Activated naive CD8-positive, alpha-beta T cell treated with anti-CD3 and anti-CD28 coated beads for 36 hours (primary cell): ENCODE measurements around the gene ERC1. TPM values are rescaled to one million over a fixed set of nuclear protein-coding genes. Genes with fewer than 3 reads are reported as not detected.
"Not testable (repeated sequence)": the region's sequence is repeated elsewhere in the genome, so short reads cannot be mapped to it uniquely, and the experiment has no call there.

ENCODE experiments used
- DNase-seq: peaks from one replicate; pipeline ENCODE4 v3.0.0; 2021
- H3K27ac Mint-ChIP-seq: one replicate; pipeline ENCODE4 v1.8.0; 2022; ENCODE audit warnings: mild to moderate bottlenecking, moderate library complexity, mixed read lengths
- H3K27me3 Mint-ChIP-seq: one replicate; pipeline ENCODE4 v1.8.0; 2022; ENCODE audit warnings: mild to moderate bottlenecking, mixed read lengths
- H3K36me3 Mint-ChIP-seq: one replicate; pipeline ENCODE4 v1.8.0; 2021; ENCODE audit warnings: mild to moderate bottlenecking, mixed read lengths
- H3K4me1 Mint-ChIP-seq: one replicate; pipeline ENCODE4 v1.8.0; 2021; ENCODE audit warnings: mixed read lengths
- H3K4me3 Mint-ChIP-seq: one replicate; pipeline ENCODE4 v1.8.0; 2022; ENCODE audit warnings: mild to moderate bottlenecking, moderate library complexity, mixed read lengths
- H3K9me3 Mint-ChIP-seq: one replicate; pipeline ENCODE4 v1.8.0; 2022; ENCODE audit warnings: mixed read lengths
- total RNA-seq, 2 experiments: library from RNA; stranded (reverse); gene quantifications; one replicate each; pipeline ENCODE4 v1.2.3, GENCODE V29; 2021

ERC1 gene
- total RNA-seq, 2 experiments from 2014 or later, result 24.0 to 25.5 TPM

- no peaks in the 10 kb centered on the region for H3K36me3 Mint-ChIP-seq
Observed at GRCh38 chr12:1207276-1207675, 216.3 kb downstream of the ERC1 start.

DNA sequence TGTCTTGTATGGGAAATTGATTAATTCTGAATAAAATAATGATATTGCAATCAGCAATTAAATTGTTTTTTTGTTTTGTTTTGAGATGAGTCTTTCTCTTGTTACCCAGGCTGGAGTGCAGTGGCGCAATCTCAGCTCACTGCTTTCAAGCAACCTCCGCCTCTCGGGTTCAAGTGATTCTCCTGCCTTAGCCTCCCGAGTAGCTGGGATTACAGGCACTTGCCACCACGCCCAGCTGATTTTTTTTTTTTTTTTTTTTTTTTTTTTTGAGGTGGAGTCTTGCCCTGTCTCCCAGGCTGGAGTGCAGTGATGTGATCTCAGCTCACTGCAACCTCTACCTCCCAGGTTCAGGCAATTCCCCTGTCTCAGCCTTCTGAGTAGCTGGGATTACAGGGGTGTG is 217.7 kb downstream of the ERC1 start:
- H3K4me3 Mint-ChIP-seq, DNase-seq, H3K27ac Mint-ChIP-seq, H3K27me3 Mint-ChIP-seq, H3K9me3 Mint-ChIP-seq, H3K4me1 Mint-ChIP-seq, H3K36me3 Mint-ChIP-seq: not testable (repeated sequence)

More at GRCh38 chr12:1207276-1207675, 216.3 kb downstream of the ERC1 start:
- Mint-ChIP-seq H3K9me3 (no peaks in the 10 kb centered on the region), H3K27me3 (no peaks in the 10 kb centered on the region), H3K27ac (no peak overlapping the region), H3K4me1 (no peaks in the 10 kb centered on the region), H3K4me3 (no peak overlapping the region)
- no peak for DNase-seq

DNA sequence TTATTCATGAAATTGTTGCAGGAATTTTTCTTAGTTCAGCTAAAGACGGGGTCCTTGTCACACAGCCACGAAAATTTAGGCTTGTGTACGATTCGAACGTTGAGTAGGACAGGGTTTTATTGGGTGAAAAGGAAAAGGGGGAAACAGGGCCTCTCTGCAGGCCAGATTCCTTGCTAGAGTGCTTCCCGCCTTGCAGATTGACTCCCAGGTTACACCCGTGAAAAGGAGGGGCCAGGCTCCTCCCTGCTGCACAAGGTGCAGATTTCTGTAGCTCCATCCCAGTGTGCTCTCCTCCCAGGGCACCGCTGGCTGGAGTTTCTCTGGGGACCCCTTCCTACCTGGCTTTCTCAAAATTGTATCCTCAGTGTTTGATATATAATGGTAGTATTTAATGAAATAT is 221.5 kb downstream of the ERC1 start:
- Mint-ChIP-seq H3K4me1 (no peaks in the 10 kb centered on the region), H3K27ac (no peak overlapping the region), H3K9me3 (no peaks in the 10 kb centered on the region), H3K27me3 (no peaks in the 10 kb centered on the region), H3K36me3 (no peaks in the 10 kb centered on the region), H3K4me3 (no peak overlapping the region)
- DNase-seq, result no peak

GRCh38 chr12:1213205-1213604 is 222.2 kb downstream of the ERC1 start:
- H3K4me1 Mint-ChIP-seq, result no peaks in the 10 kb centered on the region
- H3K27me3 Mint-ChIP-seq, result no peaks in the 10 kb centered on the region
- no peak overlapping the region for H3K27ac Mint-ChIP-seq
- H3K9me3 Mint-ChIP-seq, result no peaks in the 10 kb centered on the region
- no peak for DNase-seq
- H3K4me3 Mint-ChIP-seq, result no peak overlapping the region
- H3K36me3 Mint-ChIP-seq, result no peaks in the 10 kb centered on the region

DNA sequence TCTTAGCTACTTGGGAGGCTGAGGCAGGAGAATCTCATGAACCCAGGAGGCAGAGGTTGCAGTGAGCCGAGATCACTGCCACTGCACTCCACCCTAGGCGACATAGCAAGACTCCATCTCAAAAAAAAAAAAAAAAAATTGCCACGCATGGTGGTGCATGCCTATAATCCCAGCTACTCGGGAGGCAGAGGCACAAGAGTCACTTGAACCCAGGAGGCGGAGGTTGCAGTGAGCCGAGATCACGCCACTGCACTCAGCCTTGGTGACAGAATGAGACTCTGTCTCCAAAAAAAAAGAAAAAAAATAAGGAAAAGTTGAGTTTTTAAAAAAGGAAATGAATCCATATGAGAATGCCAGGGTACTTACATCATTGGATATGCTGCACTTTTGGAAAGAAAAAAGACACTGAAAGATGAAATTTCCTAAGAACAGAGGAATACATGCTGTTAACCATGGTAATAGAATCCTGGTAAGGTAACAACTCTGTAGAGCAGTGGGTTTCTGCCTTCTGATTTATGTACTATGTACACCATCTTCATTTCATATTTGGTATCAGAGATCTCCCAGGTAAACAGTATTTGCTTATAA is 222.7 kb downstream of the ERC1 start:
- H3K9me3 Mint-ChIP-seq, result no peaks in the 10 kb centered on the region
- H3K27me3 Mint-ChIP-seq, result no peaks in the 10 kb centered on the region

GRCh38 chr12:1216560-1216959 is 225.5 kb downstream of the ERC1 start:
- Mint-ChIP-seq H3K4me1 (no peaks in the 10 kb centered on the region), H3K4me3 (no peak overlapping the region), H3K9me3 (no peaks in the 10 kb centered on the region), H3K27me3 (no peaks in the 10 kb centered on the region), H3K36me3 (no peaks in the 10 kb centered on the region), H3K27ac (no peak overlapping the region)
- no peak for DNase-seq

More for the DNA sequence above, 222.7 kb downstream of the ERC1 start:
- Mint-ChIP-seq H3K27ac (no peak overlapping the region), H3K36me3 (no peaks in the 10 kb centered on the region), H3K4me1 (no peaks in the 10 kb centered on the region), H3K4me3 (no peak overlapping the region)
- no peak for DNase-seq

- H3K27ac Mint-ChIP-seq, result no peak overlapping the region
- no peaks in the 10 kb centered on the region for H3K36me3 Mint-ChIP-seq
Observed at GRCh38 chr12:1217191-1217949, 226.3 kb downstream of the ERC1 start.

DNA sequence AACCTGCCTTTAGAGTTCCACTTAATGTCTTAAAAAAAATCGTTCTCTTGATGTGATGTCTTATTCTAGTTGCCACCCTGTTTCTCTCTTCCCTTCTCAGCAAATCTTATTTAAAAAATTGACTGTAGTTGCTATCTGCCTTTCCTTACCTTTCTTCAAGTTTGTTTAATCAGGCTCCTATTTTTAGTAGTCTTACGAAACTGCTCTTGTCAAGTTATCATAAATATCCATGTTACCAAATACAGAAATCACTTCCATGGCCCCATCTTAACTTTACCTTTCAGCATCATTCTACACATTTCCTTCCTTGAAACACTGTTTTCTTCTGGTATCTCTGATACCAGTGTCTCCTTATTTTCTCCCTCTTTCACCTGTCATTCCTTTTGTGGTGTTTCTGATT is 227.3 kb downstream of the ERC1 start:
- Mint-ChIP-seq H3K36me3 (no peaks in the 10 kb centered on the region), H3K4me1 (no peaks in the 10 kb centered on the region), H3K27me3 (no peaks in the 10 kb centered on the region), H3K27ac (no peak overlapping the region), H3K9me3 (no peaks in the 10 kb centered on the region), H3K4me3 (no peak overlapping the region)
- no peak for DNase-seq

More at GRCh38 chr12:1217191-1217949, 226.3 kb downstream of the ERC1 start:
- Mint-ChIP-seq H3K4me3 (no peak overlapping the region), H3K27me3 (no peaks in the 10 kb centered on the region), H3K4me1 (no peaks in the 10 kb centered on the region), H3K9me3 (no peaks in the 10 kb centered on the region)
- no peak for DNase-seq

- Mint-ChIP-seq H3K36me3 (no peaks in the 10 kb centered on the region), H3K4me3 (no peak overlapping the region), H3K4me1 (no peaks in the 10 kb centered on the region), H3K27ac (no peak overlapping the region), H3K27me3 (no peaks in the 10 kb centered on the region), H3K9me3 (no peaks in the 10 kb centered on the region)
- DNase-seq, result no peak
Observed at GRCh38 chr12:1220127-1221092, 229.4 kb downstream of the ERC1 start.

DNA sequence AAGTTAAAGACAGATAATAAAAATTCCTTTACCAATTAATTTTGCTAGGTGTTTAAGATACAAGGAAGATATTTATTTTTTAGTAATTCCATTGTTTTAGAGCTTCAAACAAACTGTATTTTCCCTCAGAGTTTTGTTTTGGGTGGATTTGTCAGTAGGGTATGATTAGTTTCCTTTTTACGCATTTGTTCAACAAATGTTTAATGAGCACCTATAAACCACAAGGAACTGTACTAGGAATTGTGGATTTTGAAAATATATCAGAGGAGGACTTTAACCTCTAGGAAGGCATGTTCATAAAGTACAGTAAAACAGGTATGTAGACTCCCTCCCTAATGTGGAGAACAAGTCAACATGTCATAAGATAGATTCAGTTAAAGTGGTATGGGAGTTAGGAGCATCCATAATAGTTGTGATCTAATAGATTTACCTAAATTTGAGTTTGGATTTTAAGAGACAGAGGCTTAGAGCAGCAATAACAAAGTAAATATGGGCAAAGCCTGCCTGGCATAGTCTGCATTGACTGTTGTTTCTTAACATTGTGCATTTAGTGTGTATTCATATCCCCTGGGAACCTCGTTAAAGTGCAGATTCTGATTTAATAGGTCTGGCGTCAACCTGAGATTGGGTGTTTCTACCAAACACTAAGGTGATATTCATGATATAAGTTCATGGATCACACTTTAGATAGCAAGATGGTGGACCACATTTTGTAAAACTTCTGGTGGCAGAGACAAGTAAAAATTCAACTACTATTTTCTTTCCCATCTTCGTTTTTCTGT is 232.0 kb downstream of the ERC1 start:
- H3K4me1 Mint-ChIP-seq, result peaks cover 14% of the 10 kb centered on the region
- no peak for DNase-seq
- peaks cover 7% of the 10 kb centered on the region for H3K36me3 Mint-ChIP-seq
- no peaks in the 10 kb centered on the region for H3K27me3 Mint-ChIP-seq
- peaks cover 2% of the 10 kb centered on the region for H3K9me3 Mint-ChIP-seq
- no peak overlapping the region for H3K27ac Mint-ChIP-seq
- no peak overlapping the region for H3K4me3 Mint-ChIP-seq

- Mint-ChIP-seq H3K27me3 (no peaks in the 10 kb centered on the region), H3K27ac (no peak overlapping the region), H3K36me3 (peaks cover 14% of the 10 kb centered on the region), H3K9me3 (peaks cover 4% of the 10 kb centered on the region), H3K4me1 (peaks cover 16% of the 10 kb centered on the region), H3K4me3 (no peak overlapping the region)
- no peak for DNase-seq
Observed at GRCh38 chr12:1226951-1227350, 235.9 kb downstream of the ERC1 start.

DNA sequence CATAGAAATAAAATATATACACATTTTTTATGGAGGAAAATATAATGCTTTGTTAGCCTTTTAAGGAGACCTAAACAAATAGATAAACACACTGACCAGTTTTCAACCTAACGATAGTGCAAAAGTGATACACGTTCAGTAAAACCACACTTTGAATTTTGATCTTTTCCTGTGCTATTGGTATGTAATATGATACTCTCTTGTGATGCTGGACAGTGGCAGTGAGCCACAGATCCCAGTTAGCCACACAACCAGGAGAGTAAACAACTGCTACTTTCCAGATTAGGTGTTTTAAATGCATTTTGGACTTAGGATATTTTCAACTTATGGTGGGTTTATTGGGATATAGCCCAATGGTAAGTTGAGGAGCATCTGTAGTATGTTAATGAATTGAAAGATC is 243.1 kb downstream of the ERC1 start:
- no peak for DNase-seq
- Mint-ChIP-seq H3K36me3 (peaks cover 14% of the 10 kb centered on the region), H3K4me1 (peaks cover 2% of the 10 kb centered on the region), H3K9me3 (peaks cover 6% of the 10 kb centered on the region), H3K27me3 (no peaks in the 10 kb centered on the region), H3K4me3 (no peak overlapping the region), H3K27ac (no peak overlapping the region)

- Mint-ChIP-seq H3K9me3 (no peaks in the 10 kb centered on the region), H3K4me1 (no peaks in the 10 kb centered on the region), H3K27me3 (no peaks in the 10 kb centered on the region), H3K27ac (peak overlapping the region; percentile 8), H3K36me3 (no peaks in the 10 kb centered on the region), H3K4me3 (no peak overlapping the region)
- DNase-seq, result no peak
Observed at GRCh38 chr12:1246637-1247036, 255.6 kb downstream of the ERC1 start.

- H3K36me3 Mint-ChIP-seq, result peaks cover 8% of the 10 kb centered on the region
- H3K27ac Mint-ChIP-seq, result no peak overlapping the region
- H3K4me3 Mint-ChIP-seq, result no peak overlapping the region
- H3K9me3 Mint-ChIP-seq, result no peaks in the 10 kb centered on the region
- H3K27me3 Mint-ChIP-seq, result no peaks in the 10 kb centered on the region
- DNase-seq, result no peak
- H3K4me1 Mint-ChIP-seq, result no peaks in the 10 kb centered on the region
Observed at GRCh38 chr12:1250641-1251040, 259.6 kb downstream of the ERC1 start.
